Neuronal stem cell (in vitro differentiated cells): ENCODE results near the gene ATXN10. TPM values are rescaled to one million over a fixed set of nuclear protein-coding genes. Genes with fewer than 3 reads are reported as not detected.

ENCODE experiments used
- DNase-seq: peaks from one replicate; pipeline ENCODE4 v3.0.0-alpha.2; 2013; ENCODE audit warnings: low spot score
- H2AFZ ChIP-seq: one replicate; pipeline ENCODE4 v1.6.1; 2013; ENCODE audit warnings: mild to moderate bottlenecking, low read length, inconsistent platforms
- H2AK5ac ChIP-seq: 2 replicates; pipeline ENCODE4 v1.6.1; 2013; ENCODE audit warnings: low read depth, mild to moderate bottlenecking, inconsistent platforms, low read length, moderate library complexity, mixed read lengths
- H2BK120ac ChIP-seq: 2 replicates; pipeline ENCODE4 v1.6.1; 2013; ENCODE audit warnings: low read depth, mild to moderate bottlenecking, inconsistent platforms, low read length, moderate library complexity, mixed read lengths
- H2BK12ac ChIP-seq: one replicate; pipeline ENCODE4 v1.6.1; 2013; ENCODE audit warnings: low read length, inconsistent platforms
- H2BK15ac ChIP-seq: 2 replicates; pipeline ENCODE4 v1.6.1; 2013; ENCODE audit warnings: mild to moderate bottlenecking, low read length, inconsistent platforms, mixed read lengths
- H2BK5ac ChIP-seq: one replicate; pipeline ENCODE4 v1.6.1; 2013; ENCODE audit warnings: inconsistent platforms, mild to moderate bottlenecking, low read length, moderate library complexity
- H3K14ac ChIP-seq: one replicate; pipeline ENCODE4 v1.6.1; 2013; ENCODE audit warnings: low read length, inconsistent platforms
- H3K18ac ChIP-seq: 2 replicates; pipeline ENCODE4 v1.6.1; 2013; ENCODE audit warnings: low read length, inconsistent platforms
- H3K23ac ChIP-seq: 2 replicates; pipeline ENCODE4 v1.6.1; 2013; ENCODE audit warnings: low read depth, mild to moderate bottlenecking, mixed read lengths, low read length, inconsistent platforms; ENCODE audit not compliant: poor library complexity
- H3K27ac ChIP-seq: replicated peaks from 3 replicates; pipeline ENCODE4 v1.5.1; 2013; ENCODE audit warnings: low read length, inconsistent platforms
- H3K27me3 ChIP-seq, 3 experiments: 2 replicates each; pipeline ENCODE4 v1.6.1; 2013; ENCODE audit warnings: low read length in 3 of 3, mild to moderate bottlenecking in 2 of 3, inconsistent platforms in 1 of 3, low read depth in 1 of 3, mixed read lengths in 1 of 3, moderate library complexity in 1 of 3; ENCODE audit not compliant: control insufficient read depth in 3 of 3, insufficient read depth in 3 of 3
- H3K36me3 ChIP-seq, 2 donors: replicated peaks in 1 of 2; 2 replicates each; pipeline ENCODE4 v1.6.1; 2013; ENCODE audit warnings: low read length in 2 of 2; ENCODE audit not compliant: control insufficient read depth in 2 of 2, insufficient read depth in 2 of 2
- H3K4ac ChIP-seq: 2 replicates; pipeline ENCODE4 v1.6.1; 2013; ENCODE audit warnings: inconsistent platforms, mild to moderate bottlenecking, low read length, moderate library complexity
- H3K4me1 ChIP-seq, 2 donors: 1 replicate in 1 of 2; 2 replicates in 1 of 2; pipeline ENCODE4 v1.6.1; 2013; ENCODE audit warnings: low read length in 2 of 2, low read depth in 1 of 2; ENCODE audit not compliant: control insufficient read depth in 2 of 2, insufficient read depth in 1 of 2
- H3K4me2 ChIP-seq: one replicate; pipeline ENCODE4 v1.6.1; 2013; ENCODE audit warnings: mild to moderate bottlenecking, low read length, inconsistent platforms; ENCODE audit not compliant: insufficient read depth, poor library complexity, severe bottlenecking
- H3K4me3 ChIP-seq, 2 donors: 2 replicates each; pipeline ENCODE4 v1.5.1; 2013; ENCODE audit warnings: low read length in 2 of 2, mild to moderate bottlenecking in 2 of 2, inconsistent platforms in 1 of 2, moderate library complexity in 1 of 2
- H3K79me1 ChIP-seq: one replicate; pipeline ENCODE4 v1.6.1; 2013; ENCODE audit warnings: low read depth, mild to moderate bottlenecking, inconsistent platforms, low read length, moderate library complexity
- H3K9ac ChIP-seq: one replicate; pipeline ENCODE4 v1.6.1; 2013; ENCODE audit warnings: mild to moderate bottlenecking, low read depth, low read length, inconsistent platforms; ENCODE audit not compliant: poor library complexity
- H3K9me3 ChIP-seq, 2 donors: replicated peaks in 1 of 2; 2 replicates each; pipeline versions ENCODE3 to v1.6.1; 2013; ENCODE audit warnings: low read length in 2 of 2, mild to moderate bottlenecking in 2 of 2, inconsistent platforms in 1 of 2, low read depth in 1 of 2, mixed read lengths in 1 of 2, moderate library complexity in 1 of 2; ENCODE audit not compliant: control insufficient read depth in 2 of 2, insufficient read depth in 1 of 2
- H4K8ac ChIP-seq: one replicate; pipeline ENCODE4 v1.6.1; 2013; ENCODE audit warnings: low read depth, mild to moderate bottlenecking, inconsistent platforms, low read length, moderate library complexity
- H4K91ac ChIP-seq: one replicate; pipeline ENCODE4 v1.6.1; 2013; ENCODE audit warnings: low read length, low read depth, mild to moderate bottlenecking, inconsistent platforms; ENCODE audit not compliant: poor library complexity
- WGBS, 2 donors: extraction: QIAGEN DNeasy Blood & Tissue Kit; methylation state at CpG; one replicate each; pipeline ENCODE4 v1.1.7; 2013; ENCODE audit warnings: missing lambda C conversion rate in 2 of 2, mixed read lengths in 1 of 2; ENCODE audit not compliant: insufficient read length in 2 of 2, insufficient replicate concordance in 1 of 2; ENCODE audit errors: extremely low coverage in 2 of 2; 5-methylcytosine and 5-hydroxymethylcytosine counted together
- small RNA-seq: library from polyadenylated mRNA; stranded (forward); fragments of <200 nt; extraction: miRNeasy Mini kit (QIAGEN cat#:217004); gene quantifications from one replicate; pipeline ENCODE3, GENCODE V24; 2013; ENCODE audit not compliant: insufficient read depth

The ATXN10 gene

GRCh38 chr22:45892681-45893461 lies 221.2 kb downstream of the ATXN10 start:
- peaks cover 4% of the 10 kb centered on the region for H3K79me1 ChIP-seq
- no peak overlapping the region for H3K14ac ChIP-seq
- H3K4me3 ChIP-seq: no peak overlapping the region
- peak overlapping the region; percentile 20 for H4K91ac ChIP-seq
- WGBS, 2 donors: no CpG with 5 or more reads among the region's 16 CpGs
- H3K9ac ChIP-seq: no peak overlapping the region
- H3K23ac ChIP-seq: no peak overlapping the region
- peak overlapping the region; percentile 99 for H2AK5ac ChIP-seq
- H3K18ac ChIP-seq: peak overlapping the region; percentile 96
- H3K27me3 ChIP-seq: peaks cover 0 to 3% (median 3%) of the 10 kb centered on the region in 3 experiments
- no peak overlapping the region for H3K4me2 ChIP-seq
- H2AFZ ChIP-seq: no peak overlapping the region
- H4K8ac ChIP-seq: no peak overlapping the region
- peak overlapping the region; percentile 100 for H2BK5ac ChIP-seq
- H2BK15ac ChIP-seq: peak overlapping the region; percentile 87
- H3K9me3 ChIP-seq: no peaks in the 10 kb centered on the region
- H3K4me1 ChIP-seq: peaks cover 16 to 21% of the 10 kb centered on the region in 2 donors
- DNase-seq: no peak
- H3K36me3 ChIP-seq: no peaks in the 10 kb centered on the region
- no peak overlapping the region for H3K4ac ChIP-seq
- peak overlapping the region; percentile 56 for H2BK120ac ChIP-seq
- H2BK12ac ChIP-seq: peak overlapping the region; percentile 95
- no peak overlapping the region for H3K27ac ChIP-seq

- Histone ChIP-seq H3K4me1 (peaks cover 16 to 20% of the 10 kb centered on the region in 2 donors), H3K23ac (no peak overlapping the region), H2AFZ (no peak overlapping the region), H4K91ac (no peak overlapping the region), H2BK120ac (no peak overlapping the region), H3K18ac (no peak overlapping the region), H3K14ac (no peak overlapping the region), H2BK12ac (no peak overlapping the region), H3K4me2 (no peak overlapping the region), H3K9ac (no peak overlapping the region), H2AK5ac (no peak overlapping the region), H3K79me1 (peaks cover 4% of the 10 kb centered on the region), H2BK5ac (no peak overlapping the region), H3K9me3 (no peaks in the 10 kb centered on the region), H3K4me3 (no peak overlapping the region), H2BK15ac (peak overlapping the region; percentile 87), H3K36me3 (no peaks in the 10 kb centered on the region), H4K8ac (no peak overlapping the region), H3K4ac (no peak overlapping the region), H3K27ac (no peak overlapping the region), H3K27me3 (peaks cover 0 to 3% (median 3%) of the 10 kb centered on the region in 3 experiments)
- no CpG with 5 or more reads among the region's 9 CpGs for WGBS, 2 donors
- DNase-seq: no peak
Measured at GRCh38 chr22:45893516-45893915, 221.9 kb downstream of the ATXN10 start.

Small RNA genes within 50 kb of the gene (small RNA-seq; reads per million reads assigned to genes)
- 9.5 reads per million, percentile 54 among the genes with 10 or more reads in this experiment for gene MIR4762
- gene RNU6-1161P: not detected
